Neural cell (in vitro differentiated cells): Measurements from ENCODE around the gene EXTL1.

Source experiments
- MXI1 ChIP-seq: fragments of 450-650 bp; conservative IDR thresholded peaks from 2 replicates; pipeline ENCODE4 v1.6.1; 2014; ENCODE audit warnings: antibody characterized with exemption, mild to moderate bottlenecking; ENCODE audit not compliant: poor library complexity, severe bottlenecking
- POLR2AphosphoS5 ChIP-seq: IDR thresholded peaks from 2 replicates; pipeline ENCODE4 v1.6.1; 2012
- RAD21 ChIP-seq: fragments of 450-650 bp; conservative IDR thresholded peaks from 2 replicates; pipeline ENCODE4 v1.6.1; 2014; ENCODE audit warnings: antibody characterized with exemption, mild to moderate bottlenecking, moderate library complexity
- TAF1 ChIP-seq: IDR thresholded peaks from 2 replicates; pipeline ENCODE4 v1.6.1; 2012; ENCODE audit warnings: low read depth
- TF ChIP-seq, protein P1 (sequence below): fragments of 450-650 bp; IDR thresholded peaks from 2 replicates; pipeline ENCODE4 v1.5.1; 2014; ENCODE audit warnings: antibody characterized with exemption, mild to moderate bottlenecking, moderate library complexity; ENCODE audit not compliant: poor library complexity, severe bottlenecking
- TF ChIP-seq, protein P2 (sequence below): IDR thresholded peaks from 2 replicates; pipeline ENCODE4 v1.6.1; 2012; ENCODE audit warnings: borderline replicate concordance

DNA sequence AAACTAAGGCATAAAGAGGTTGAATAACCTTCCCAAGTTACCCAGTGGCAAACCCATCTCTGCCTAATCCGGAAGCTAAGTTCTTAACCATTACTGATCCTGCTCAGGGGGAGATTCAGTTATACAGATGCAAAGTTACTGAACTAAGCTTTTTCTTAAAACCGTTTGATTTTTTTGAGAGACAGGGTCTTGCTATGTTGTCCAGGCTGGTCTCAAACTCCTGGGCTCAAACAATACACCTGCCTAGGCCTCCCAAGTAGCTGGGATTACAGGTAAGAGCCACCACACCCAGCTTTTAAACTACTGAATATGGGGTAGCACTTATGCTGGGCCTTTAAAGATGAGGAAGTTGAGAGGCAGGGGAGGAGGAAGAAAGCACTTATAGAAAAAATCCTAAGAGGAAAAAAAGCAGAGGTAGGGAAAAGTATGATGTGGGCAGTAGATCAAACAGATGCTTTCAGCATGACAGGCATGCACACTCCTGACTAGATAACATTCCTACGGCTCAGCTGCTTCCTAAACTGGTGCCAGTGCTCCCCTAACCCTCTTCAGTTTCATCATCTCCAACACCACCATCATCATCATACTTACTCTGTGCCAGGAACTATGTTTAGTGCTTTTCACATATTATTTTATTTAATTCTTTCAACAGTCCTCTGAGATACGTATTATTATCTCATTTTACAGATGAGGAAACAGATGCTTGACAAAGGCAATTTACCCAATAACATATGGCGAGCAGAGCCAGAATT, 29.5 kb upstream of the EXTL1 start:
- TF ChIP-seq, protein P1, sequence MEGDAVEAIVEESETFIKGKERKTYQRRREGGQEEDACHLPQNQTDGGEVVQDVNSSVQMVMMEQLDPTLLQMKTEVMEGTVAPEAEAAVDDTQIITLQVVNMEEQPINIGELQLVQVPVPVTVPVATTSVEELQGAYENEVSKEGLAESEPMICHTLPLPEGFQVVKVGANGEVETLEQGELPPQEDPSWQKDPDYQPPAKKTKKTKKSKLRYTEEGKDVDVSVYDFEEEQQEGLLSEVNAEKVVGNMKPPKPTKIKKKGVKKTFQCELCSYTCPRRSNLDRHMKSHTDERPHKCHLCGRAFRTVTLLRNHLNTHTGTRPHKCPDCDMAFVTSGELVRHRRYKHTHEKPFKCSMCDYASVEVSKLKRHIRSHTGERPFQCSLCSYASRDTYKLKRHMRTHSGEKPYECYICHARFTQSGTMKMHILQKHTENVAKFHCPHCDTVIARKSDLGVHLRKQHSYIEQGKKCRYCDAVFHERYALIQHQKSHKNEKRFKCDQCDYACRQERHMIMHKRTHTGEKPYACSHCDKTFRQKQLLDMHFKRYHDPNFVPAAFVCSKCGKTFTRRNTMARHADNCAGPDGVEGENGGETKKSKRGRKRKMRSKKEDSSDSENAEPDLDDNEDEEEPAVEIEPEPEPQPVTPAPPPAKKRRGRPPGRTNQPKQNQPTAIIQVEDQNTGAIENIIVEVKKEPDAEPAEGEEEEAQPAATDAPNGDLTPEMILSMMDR = no peak
- TF ChIP-seq TAF1 (no peak), POLR2AphosphoS5 (no peak), RAD21 (no peak), MXI1 (no peak)
- TF ChIP-seq, protein P2, sequence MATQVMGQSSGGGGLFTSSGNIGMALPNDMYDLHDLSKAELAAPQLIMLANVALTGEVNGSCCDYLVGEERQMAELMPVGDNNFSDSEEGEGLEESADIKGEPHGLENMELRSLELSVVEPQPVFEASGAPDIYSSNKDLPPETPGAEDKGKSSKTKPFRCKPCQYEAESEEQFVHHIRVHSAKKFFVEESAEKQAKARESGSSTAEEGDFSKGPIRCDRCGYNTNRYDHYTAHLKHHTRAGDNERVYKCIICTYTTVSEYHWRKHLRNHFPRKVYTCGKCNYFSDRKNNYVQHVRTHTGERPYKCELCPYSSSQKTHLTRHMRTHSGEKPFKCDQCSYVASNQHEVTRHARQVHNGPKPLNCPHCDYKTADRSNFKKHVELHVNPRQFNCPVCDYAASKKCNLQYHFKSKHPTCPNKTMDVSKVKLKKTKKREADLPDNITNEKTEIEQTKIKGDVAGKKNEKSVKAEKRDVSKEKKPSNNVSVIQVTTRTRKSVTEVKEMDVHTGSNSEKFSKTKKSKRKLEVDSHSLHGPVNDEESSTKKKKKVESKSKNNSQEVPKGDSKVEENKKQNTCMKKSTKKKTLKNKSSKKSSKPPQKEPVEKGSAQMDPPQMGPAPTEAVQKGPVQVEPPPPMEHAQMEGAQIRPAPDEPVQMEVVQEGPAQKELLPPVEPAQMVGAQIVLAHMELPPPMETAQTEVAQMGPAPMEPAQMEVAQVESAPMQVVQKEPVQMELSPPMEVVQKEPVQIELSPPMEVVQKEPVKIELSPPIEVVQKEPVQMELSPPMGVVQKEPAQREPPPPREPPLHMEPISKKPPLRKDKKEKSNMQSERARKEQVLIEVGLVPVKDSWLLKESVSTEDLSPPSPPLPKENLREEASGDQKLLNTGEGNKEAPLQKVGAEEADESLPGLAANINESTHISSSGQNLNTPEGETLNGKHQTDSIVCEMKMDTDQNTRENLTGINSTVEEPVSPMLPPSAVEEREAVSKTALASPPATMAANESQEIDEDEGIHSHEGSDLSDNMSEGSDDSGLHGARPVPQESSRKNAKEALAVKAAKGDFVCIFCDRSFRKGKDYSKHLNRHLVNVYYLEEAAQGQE = no peak
